ENCODE data around the gene GZMM. TPM values are rescaled to one million over a fixed set of nuclear protein-coding genes. Genes with fewer than 3 reads are reported as not detected.

GZMM gene
- total RNA-seq, 1 experiment from 2014 or later, result not detected

DNA sequence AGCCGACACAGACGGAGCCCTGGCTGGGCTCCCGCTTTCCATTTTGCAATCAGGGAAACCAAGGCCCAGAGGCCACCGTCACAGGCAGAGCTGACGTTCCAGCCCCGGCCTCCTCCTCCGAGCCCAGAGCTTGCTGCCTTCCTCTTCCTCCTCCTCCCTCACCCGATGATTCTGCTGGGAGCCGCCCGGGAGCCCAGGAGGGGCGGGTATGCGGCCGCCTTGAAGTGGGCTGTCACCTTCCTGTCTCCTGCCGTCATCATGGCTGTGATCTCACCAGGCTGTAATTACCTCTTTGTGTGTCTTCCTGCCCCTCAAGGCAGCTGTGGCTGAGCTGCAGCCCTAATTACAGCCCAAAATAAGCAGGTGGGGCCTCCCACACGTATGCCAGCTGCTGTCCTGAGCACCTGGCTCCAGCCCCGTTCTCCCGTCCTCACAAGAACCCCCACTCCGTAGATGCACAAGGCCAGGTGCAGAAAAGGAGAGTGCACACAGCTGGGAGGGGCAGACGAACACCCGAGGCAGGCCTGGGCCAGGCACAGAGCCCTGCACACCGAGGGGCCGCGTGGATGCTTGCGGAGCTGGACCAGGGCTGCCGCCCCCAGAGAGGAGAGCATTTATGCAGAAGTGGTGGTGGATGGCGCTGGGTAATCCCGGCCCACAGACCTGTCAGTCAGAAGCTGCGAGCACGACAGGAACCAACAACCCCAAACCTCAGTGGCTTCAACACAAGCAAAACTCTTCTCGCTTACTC, 32.6 kb upstream of the GZMM start:
- DNase-seq (ENCODE audit: low spot score), result peak; percentile 49

GRCh38 chr19:512547-513365, 31.1 kb upstream of the GZMM start:
- DNase-seq (ENCODE audit: low spot score), result no peak

DNA sequence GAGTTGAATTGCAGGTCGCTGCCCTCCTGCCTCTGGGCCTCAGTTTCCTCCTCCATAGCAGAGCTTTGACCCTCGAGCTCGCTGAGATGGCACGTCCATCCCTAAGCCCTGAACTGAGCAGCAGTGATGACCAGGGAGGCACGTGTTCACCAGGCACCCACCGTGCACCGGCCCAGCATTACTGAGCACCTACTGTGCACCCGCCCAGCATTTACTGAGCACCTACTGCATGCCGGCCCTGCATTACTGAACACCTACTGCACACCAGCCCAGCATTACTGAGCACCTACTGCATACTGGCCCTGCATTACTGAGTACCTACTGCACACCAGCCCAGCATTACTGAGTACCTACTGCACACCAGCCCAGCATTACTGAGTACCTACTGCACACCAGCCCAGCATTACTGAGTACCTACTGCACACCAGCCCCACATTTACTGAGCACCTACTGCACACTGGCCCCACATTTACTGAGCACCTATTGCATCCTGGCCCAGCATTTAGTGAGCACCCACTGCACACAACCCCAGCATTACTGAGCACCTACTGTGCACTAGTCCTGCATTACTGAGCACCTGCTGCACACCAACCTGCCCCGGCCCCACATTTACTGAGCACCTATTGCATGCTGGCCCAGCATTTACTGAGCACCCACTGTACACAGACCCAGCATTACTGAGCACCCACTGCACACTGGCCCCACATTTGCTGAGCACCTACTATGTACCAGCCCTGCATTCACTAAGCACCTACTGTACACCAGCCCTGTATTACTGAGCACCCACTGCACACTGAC, 30.3 kb upstream of the GZMM start:
- DNase-seq (ENCODE audit: low spot score), result no peak

DNA sequence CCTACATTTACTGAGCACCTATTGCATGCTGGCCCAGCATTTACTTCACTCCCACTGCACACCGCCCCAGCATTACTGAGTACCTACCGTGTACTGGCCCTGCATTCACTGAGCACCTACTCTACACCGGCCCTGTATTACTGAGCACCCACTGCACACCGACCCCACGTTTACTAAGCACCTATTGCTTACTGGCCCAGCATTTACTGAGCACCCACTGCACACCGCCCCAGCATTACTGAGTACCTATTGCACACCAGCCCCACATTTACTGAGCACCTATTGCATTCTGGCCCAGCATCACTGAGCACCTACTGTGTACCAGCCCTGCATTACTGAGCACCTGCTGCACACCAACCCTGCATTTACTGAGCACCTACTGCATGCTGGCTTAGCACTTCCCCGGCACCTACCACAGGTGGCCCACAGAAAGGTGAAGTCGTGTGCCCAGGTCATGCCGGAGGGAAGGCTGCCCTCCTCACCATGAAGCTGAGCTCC, 29.6 kb upstream of the GZMM start:
- DNase-seq (ENCODE audit: low spot score), result no peak

DNA sequence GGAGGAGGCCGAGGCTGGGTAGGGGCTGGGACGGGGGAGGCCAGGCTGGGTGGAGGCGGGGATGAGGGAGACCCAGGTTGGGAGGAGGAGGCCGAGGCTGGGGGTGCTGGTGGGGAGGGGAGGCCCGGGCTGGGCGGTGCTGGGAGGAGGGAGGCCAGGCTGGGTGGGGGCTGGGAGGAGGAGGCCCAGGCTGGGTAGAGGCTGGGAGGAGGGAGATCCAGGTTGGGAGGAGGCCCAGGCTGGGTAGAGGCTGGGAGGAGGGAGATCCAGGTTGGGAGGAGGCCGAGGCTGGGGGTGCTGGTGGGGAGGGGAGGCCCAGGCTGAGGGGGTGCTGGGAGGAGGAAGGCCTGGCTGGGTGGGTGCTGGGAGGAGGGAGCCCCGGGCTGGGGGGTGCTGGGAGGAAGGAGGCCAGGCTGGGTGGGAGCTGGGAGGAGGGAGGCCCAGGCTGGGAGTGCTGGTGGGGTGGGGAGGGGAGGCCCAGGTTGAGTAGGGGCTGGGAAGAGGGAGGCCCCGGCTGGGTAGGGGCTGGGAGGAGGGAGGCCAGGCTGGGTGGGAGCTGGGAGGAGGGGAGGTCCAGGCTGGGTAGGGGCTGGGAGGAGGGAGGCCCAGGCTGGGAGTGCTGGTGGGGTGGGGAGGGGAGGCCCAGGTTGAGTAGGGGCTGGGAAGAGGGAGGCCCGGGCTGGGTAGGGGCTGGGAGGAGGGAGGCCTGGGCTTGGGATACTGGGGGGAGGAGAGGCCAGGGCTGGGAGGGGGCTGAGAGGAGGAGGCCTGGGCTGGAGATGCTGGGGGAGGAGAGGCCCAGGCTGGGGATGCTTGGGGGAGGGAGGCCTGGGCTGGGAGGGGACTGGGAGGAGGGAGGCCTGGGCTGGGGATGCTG, 25.9 kb upstream of the GZMM start:
- DNase-seq (ENCODE audit: low spot score), result no peak

DNA sequence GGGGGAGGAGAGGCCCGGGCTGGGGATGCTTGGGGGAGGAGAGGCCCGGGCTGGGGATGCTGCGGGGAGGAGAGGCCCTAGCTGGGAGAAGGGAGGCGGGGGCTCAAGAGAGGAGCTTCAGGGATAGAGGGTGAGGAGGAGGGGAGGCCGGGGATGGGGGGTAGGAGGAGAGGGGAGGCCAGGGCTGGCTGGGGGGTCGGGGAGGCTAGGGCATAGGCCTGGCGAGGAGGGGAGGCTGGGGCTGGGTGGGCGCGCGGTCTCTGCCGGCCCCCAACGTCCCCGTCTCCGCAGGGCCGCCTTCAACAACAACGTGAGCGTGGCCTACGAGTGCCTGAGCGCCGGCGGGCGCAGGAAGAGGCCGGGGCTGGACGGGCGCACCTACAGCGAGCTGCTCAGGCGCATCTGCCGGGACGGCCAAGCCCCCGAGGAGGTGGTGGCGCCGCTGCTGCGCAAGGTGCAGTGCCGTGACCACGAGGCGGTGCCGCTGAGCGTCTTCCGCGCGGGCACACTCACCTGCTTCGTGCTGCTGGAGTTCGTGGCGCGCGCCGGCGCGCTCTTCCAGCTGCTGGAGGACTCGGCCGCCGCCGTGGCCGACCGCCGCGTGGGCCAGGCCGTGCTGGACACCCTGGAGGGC, 25.1 kb upstream of the GZMM start:
- no peak for DNase-seq (ENCODE audit: low spot score)

DNA sequence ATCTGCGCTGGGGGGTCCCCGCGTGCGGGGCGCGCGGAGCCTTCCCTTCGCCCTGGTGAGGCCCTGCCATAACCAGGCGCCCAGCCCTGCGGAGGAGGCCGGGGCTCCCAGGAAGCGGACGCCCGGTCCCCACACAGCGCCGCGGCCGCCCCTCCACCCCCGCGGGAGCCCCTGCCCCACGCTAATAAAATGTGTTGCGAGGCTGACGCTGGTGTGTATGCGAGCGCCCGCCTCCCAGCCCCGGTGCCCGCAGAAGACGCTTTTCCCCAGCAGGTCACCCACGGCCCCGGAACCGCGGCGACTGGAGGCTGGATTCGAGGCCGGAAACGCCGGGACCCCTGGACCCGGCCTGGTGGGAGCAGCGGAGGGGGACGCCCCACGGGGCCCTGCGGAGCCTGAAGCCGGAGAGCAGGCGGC, 24.4 kb upstream of the GZMM start:
- no peak for DNase-seq (ENCODE audit: low spot score)

- DNase-seq (ENCODE audit: low spot score), result no peak
Measured at GRCh38 chr19:522726-523125, 21.1 kb upstream of the GZMM start.

DNA sequence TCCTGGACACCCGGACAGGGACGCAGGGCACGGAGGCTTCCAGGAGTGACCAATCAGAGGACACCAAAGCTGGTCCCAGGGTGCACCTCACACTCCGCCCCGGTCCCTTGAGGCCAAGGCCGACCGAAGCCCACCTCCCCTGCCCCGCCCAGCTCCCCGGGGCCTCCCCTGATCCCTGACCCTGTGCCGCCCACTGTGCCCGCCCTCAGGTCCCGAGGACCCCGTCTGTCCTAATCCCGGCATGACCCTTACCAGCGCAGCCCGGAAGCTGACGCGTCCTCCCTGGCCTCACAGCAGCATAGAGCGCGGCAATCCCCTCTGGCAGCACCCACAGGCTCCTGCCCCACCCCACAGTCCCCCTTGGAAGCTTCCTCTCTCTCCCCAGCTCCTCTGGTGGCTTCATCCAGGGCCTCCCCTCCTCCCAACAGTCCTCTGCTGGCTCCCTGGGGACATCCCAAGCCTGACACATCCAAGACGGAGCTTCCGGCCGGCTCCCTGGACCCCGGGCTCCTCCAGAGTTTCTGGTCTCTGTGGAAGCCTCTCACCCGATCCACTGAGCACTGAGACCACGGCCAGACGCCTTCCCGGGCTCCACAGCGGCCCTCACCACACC, 19.7 kb upstream of the GZMM start:
- DNase-seq (ENCODE audit: low spot score), result no peak

GRCh38 chr19:525029-525428, 18.8 kb upstream of the GZMM start:
- DNase-seq (ENCODE audit: low spot score), result no peak

- DNase-seq (ENCODE audit: low spot score), result no peak
Measured at GRCh38 chr19:525857-526419, 17.9 kb upstream of the GZMM start.

DNA sequence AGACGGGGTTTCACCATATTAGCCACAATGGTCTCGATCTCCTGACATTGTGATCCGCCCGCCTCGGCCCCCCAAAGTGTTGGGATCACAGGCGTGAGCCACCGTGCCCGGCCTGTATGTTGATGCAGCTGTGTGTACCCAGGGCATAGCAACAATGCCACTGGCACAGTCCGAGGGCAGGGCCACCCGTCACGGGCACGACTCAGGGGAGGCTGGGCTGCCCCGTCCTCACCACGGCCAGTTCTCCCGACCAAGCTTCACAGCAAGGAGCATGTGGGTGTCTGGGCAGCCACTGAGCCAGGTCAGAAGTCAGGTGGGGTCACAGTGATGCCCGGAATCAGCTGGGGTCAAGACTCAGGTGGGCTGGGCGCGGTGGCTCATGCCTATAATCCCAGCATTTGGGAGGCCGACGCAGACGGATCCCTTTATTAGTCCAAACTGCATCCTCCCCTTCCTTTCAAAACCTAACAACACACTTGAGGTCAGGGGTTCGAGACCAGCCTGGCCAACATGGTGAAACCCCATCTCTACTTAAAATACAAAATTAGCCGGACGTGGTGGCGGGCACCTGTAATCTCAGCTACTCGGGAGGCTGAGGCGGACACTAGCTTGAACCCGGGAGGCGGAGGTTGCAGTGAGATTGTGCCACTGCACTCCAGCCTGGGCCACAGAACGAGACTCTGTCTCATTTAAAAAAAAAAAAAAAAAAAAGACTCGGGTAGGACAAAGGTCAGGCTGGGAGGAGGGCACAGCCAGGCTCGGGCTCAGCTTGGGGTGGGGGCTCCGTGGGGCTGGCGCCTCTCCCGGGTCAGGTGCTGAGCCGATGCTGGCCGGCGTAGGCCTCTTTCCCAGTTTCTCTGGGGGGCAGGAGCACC, 13.5 kb upstream of the GZMM start:
- DNase-seq (ENCODE audit: low spot score), result no peak

DNA sequence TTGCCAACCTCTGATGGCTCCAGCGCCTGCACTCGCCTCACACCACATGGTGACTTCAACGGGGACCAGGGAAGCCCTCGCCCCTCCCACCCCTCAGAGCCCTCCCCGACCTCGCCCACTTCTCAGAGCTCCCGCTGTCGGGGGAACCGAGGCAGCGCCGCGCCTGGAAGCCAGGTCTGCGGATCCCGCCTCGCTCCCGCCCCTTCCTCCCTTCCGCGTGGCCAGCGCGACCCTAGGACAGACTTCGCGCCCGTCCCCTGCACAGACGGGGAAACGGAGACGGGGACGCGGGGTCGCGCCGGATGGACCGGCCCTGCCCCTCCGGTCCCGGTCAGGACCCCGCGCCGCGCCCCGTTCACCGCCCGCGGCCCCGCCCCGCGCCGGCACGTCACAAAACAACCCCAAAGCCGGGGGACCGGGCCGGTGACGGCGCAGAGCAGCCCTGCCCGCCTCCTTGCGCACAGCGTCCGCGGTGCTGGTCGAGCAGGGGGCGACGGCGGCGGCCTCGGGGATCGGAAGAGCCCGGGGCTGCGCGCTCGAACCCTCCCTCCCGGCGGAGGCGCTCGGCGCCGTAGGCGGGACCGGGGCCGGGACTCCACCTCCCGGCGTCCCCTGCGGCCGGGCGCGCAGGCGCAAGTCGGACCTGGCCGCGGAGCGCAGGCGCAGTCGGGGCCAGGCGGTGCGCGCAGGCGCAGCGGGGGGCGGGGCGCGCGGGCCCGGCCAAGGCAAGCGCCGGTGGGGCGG, 12.7 kb upstream of the GZMM start:
- DNase-seq (ENCODE audit: low spot score), result peak; percentile 65

DNA sequence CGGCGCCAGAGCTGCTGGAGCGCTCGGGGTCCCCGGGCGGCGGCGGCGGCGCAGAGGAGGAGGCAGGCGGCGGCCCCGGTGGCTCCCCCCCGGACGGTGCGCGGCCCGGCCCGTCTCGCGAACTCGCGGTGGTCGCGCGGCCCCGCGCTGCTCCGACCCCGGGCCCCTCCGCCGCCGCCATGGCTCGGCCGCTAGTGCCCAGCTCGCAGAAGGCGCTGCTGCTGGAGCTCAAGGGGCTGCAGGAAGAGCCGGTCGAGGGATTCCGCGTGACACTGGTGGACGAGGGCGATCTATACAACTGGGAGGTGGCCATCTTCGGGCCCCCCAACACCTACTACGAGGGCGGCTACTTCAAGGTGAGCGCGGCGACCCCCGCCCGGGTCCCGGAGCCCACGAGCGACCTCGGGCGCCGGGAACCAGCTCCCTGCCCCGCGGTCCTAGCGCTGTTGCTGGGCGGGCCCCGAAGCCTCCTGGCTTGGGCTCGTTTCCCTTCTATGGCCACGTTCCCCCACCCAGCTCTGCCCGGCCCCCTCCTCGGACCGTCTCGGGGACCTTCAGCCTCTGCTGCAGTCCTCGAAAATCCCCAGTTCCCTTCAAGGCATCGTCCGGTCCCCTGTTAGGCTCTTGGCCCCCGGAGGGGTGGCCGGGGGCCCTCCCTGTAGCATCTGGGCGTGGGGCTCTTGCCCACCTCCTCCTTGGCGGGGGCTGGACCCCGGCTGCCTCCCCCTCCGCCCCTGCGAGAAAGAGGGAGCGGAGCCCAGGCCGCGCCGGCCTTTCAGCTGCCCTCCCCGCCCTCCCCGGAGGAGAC, 11.9 kb upstream of the GZMM start, which contains the start of gene CDC34:
Gene CDC34 (plus strand): TSS at position 8 of the 808 bp plus-strand sequence. CDS start 172 bp downstream, at position 180.
- DNase-seq (ENCODE audit: low spot score), result no peak

DNA sequence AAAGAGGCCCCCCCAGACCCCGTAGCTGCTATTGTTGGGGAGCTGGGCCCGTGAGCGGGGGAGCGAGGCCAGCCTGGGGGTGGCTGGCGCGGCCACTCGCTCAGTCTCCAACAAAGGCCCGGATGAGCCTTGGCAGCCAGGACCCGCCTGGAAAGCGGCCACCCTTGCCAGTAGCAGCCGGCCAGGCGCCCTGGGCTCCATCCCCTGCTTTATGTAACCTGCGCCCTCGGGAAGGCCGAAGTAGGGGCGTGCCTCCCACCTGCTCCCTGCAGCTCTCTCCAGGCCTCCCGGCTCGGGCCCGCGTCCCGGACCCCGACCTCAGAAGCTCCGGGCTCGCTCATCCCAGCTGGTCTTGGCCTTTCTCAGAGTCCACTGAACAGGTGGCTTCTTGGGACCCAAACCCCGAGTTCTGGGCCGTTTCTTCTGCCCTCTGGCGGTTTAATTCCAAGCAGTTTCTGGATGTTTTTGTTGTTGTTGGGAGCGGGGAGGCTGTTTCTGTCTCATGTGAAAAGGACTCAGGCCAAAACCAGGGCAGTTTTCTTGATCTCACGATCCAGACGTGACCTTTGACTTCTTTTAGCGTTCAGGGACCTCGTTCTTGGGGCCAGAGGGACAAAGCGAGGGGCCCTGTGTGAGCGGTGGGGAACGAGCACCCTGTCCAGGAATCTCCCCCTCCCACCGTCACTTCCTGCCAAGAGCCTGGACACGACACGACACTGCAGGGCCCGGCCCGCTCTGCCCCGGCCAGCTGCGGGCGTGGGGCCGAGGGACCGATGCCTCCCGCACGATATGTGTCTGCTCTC, 11.1 kb upstream of the GZMM start:
- peak; percentile 77 for DNase-seq (ENCODE audit: low spot score)
